ENCODE measurements around the gene NFAM1.

NFAM1 gene

DNA sequence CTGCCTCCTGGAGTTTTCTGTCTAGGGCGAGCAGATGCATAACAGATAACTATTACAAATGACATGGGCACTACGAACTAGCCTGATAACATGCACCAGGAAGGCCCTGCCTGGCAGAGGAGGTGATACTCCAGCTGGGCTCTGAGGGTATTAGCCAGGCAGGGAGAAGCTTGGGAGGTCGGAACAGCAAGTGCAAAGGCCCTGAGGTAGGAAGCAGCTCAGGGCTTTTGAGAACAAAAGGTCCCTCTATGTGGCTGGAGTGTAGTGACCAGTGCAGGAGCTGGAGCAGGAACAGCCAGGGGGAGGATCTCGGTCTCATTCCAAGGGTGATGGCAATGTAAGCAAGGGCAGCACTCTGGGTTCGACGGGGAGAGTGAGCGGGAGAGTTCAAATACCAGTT lies 100.1 kb downstream of the NFAM1 start:
- TF ChIP-seq, protein P1, sequence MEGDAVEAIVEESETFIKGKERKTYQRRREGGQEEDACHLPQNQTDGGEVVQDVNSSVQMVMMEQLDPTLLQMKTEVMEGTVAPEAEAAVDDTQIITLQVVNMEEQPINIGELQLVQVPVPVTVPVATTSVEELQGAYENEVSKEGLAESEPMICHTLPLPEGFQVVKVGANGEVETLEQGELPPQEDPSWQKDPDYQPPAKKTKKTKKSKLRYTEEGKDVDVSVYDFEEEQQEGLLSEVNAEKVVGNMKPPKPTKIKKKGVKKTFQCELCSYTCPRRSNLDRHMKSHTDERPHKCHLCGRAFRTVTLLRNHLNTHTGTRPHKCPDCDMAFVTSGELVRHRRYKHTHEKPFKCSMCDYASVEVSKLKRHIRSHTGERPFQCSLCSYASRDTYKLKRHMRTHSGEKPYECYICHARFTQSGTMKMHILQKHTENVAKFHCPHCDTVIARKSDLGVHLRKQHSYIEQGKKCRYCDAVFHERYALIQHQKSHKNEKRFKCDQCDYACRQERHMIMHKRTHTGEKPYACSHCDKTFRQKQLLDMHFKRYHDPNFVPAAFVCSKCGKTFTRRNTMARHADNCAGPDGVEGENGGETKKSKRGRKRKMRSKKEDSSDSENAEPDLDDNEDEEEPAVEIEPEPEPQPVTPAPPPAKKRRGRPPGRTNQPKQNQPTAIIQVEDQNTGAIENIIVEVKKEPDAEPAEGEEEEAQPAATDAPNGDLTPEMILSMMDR (IDR thresholded peaks at IDR 0.05), result no peak
- no peak for TF ChIP-seq ZFX (IDR thresholded peaks at IDR 0.05; ENCODE audit: borderline replicate concordance)
- no peak overlapping the region for H3K27ac ChIP-seq

DNA sequence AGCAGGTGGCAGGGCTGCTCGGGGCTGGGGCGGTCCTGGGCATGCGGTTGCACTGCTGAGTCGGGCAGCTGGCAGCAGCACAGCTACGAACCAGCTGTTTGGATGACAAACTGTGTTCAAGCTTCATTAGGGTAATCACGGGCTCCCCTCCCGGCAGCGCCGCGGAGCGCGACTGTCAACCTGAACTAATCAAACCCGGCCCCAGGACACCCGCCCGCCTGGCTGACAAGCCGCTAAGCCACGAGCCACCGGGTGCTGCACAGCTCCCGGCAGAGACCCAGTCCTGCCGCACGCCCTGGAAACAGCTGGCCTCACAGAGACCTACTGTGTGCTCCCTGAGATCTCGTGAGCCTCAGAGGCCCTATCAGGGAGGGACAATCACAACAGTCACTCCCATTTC lies 101.2 kb downstream of the NFAM1 start:
- no peak for TF ChIP-seq ZFX (IDR thresholded peaks at IDR 0.05; ENCODE audit: borderline replicate concordance)
- TF ChIP-seq, protein P1 (IDR thresholded peaks at IDR 0.05), result no peak
- no peak overlapping the region for H3K27ac ChIP-seq

All from 22Rv1 (cell line).